Right lobe of liver (tissue), 6 donors: ENCODE measurements around the gene ATOH1. TPM values are rescaled to one million over a fixed set of nuclear protein-coding genes. Genes with fewer than 3 reads are reported as not detected.
A peak's percentile ranks its signal among the peaks of the same experiment; 100 is the strongest.

ENCODE experiments used
- ATAC-seq, 4 donors: fragments of 200-7000 bp; cut with Tn5 transposase; one replicate each; pipeline ENCODE4 v1.9.1; 2020; ENCODE audit warnings: mild to moderate bottlenecking in 4 of 4, moderate library complexity in 4 of 4
- DNase-seq, 3 donors: peaks; one replicate each; pipeline ENCODE4 v3.0.0-alpha.2; 2020
- H3K27ac ChIP-seq, 3 donors: fragments of 200-600 bp; one replicate each; pipeline ENCODE4 v1.8.0; 2022
- H3K27me3 ChIP-seq, 2 donors: fragments of 200-600 bp; one replicate each; pipeline ENCODE4 v1.8.0; 2022
- H3K36me3 ChIP-seq, 4 donors: fragments of 200-600 bp; sonication (generic) in 1 of 4; one replicate each; pipeline versions ENCODE4 v1.5.1 to v1.8.0; 2017 to 2022; ENCODE audit warnings: control low read depth in 1 of 4
- H3K4me1 ChIP-seq, 4 donors: fragments of 200-600 bp; sonication (generic) in 1 of 4; one replicate each; pipeline versions ENCODE4 v1.5.1 to v1.8.0; 2017 to 2022; ENCODE audit warnings: control low read depth in 1 of 4
- H3K4me3 ChIP-seq, 3 donors: fragments of 200-600 bp; one replicate each; pipeline ENCODE4 v1.8.0; 2022
- H3K9me3 ChIP-seq, 4 donors: fragments of 200-600 bp; sonication (generic) in 1 of 4; one replicate each; pipeline versions ENCODE4 v1.5.1 to v1.8.0; 2017 to 2022; ENCODE audit warnings: control low read depth in 1 of 4
- CTCF ChIP-seq, 4 donors: fragments of 200-600 bp in 3 of 4; fragments of 450-650 bp in 1 of 4; IDR thresholded peaks; one replicate each; pipeline versions ENCODE4 v1.5.1 to v1.8.0; 2016 to 2022; ENCODE audit warnings: antibody characterized with exemption in 4 of 4, mild to moderate bottlenecking in 2 of 4
- POLR2A ChIP-seq: fragments of 450-650 bp; IDR thresholded peaks from one replicate; pipeline ENCODE4 v1.6.1; 2017; ENCODE audit warnings: antibody characterized with exemption, mild to moderate bottlenecking
- WGBS: methylation state at CpG from one replicate; pipeline ENCODE4 v1.1.6; 2018; ENCODE audit warnings: low coverage, low lambda C conversion rate; ENCODE audit not compliant: insufficient coverage; ENCODE audit errors: missing lambda C conversion rate; 5-methylcytosine and 5-hydroxymethylcytosine counted together
- intact Hi-C, 2 donors: fragments of 100-400 bp; cut with DNase I; formaldehyde crosslinking; loops; one replicate each; pipeline versions ENCODE4 v1.11.2 to v1.14.1; 2022
- total RNA-seq, 6 experiments: library from RNA; depleted of rRNA in 2 of 6; stranded (reverse); fragments of >200 nt in 2 of 6; fragmentation: NEBNext Ultra II Directional in 3 of 6; extraction: Animal tissue kit (Norgen Biotek cat#: 25700) in 3 of 6; gene quantifications; one replicate each; pipeline versions ENCODE4 v1.1.0 to v1.2.4, GENCODE V29; 2016 to 2023
- donor health status: DM: no; HTN: yes; CAD: no.
- donor health status: DM: no; HTN: no; CAD: no.
- donor health status: DM: no; HTN: no; CAD: no.
- donor health status: DM: no; HTN: yes; CAD: no.
- donor health status: DM: no; HTN: yes; CAD: no.

The ATOH1 gene
- total RNA-seq, 6 experiments from 2014 or later: not detected

DNA sequence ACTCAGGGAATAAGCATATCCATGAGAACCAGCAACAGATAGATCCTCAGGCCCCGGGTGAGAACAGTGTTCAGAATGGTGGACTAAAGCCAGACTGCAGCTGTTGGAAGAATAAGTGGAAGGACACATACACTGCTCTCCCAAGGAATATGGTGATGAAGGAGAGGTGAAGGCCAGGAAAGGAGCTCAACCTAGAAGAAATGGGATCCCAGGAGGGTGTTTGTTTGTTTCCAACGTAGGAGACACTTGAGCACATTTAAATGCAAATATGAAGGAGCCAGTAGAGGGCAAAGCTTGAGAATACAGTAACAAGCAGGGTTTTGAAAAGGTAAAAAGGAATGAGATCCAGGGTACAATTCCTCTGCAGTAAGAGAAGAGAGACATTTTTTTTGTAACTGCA is 42.4 kb upstream of the ATOH1 start:
- TF ChIP-seq CTCF (IDR thresholded peaks at IDR 0.05) (no peak), POLR2A (no peak)
- DNase-seq (no peak), ATAC-seq (no peak)
- Histone ChIP-seq H3K4me3 (no peak overlapping the region), H3K27me3 (no peaks in the 10 kb centered on the region), H3K9me3 (no peaks in the 10 kb centered on the region), H3K4me1 (no peaks in the 10 kb centered on the region), H3K36me3 (no peaks in the 10 kb centered on the region), H3K27ac (no peak overlapping the region)
- 44% methylated on average over 2 of the region's 2 CpGs for WGBS
- intact Hi-C loops: no loop called here

DNA sequence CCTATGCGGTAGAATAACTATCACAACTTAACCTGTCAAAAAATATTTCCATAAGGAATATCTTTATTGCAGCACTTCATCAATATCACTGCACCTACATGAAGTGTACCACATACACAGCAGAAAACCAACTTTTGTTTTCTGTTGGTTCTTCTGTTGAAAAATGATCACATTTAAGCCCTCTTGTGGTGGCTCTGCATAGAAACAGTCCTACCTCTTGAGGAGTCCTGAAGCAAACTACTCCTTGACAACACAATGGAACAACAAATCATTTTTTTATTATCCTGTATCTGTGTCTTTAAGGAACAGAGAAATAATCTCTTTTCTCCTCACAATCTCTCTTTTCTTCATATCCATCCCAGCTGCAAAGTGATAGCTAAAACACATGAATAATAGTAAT is 39.8 kb upstream of the ATOH1 start:
- no peak overlapping the region for H3K27ac ChIP-seq
- TF ChIP-seq POLR2A (no peak), CTCF (IDR thresholded peaks at IDR 0.05) (peak in 3 of 4 donors; percentile 16 to 31 (median 30))
- H3K36me3 ChIP-seq: no peaks in the 10 kb centered on the region
- no peak overlapping the region for H3K4me3 ChIP-seq
- intact Hi-C loops: no loop called here
- H3K4me1 ChIP-seq: no peaks in the 10 kb centered on the region
- no peaks in the 10 kb centered on the region for H3K27me3 ChIP-seq
- no peak for ATAC-seq
- DNase-seq: no peak
- no peaks in the 10 kb centered on the region for H3K9me3 ChIP-seq
- 82% methylated on average over 1 of the region's 1 CpG for WGBS

DNA sequence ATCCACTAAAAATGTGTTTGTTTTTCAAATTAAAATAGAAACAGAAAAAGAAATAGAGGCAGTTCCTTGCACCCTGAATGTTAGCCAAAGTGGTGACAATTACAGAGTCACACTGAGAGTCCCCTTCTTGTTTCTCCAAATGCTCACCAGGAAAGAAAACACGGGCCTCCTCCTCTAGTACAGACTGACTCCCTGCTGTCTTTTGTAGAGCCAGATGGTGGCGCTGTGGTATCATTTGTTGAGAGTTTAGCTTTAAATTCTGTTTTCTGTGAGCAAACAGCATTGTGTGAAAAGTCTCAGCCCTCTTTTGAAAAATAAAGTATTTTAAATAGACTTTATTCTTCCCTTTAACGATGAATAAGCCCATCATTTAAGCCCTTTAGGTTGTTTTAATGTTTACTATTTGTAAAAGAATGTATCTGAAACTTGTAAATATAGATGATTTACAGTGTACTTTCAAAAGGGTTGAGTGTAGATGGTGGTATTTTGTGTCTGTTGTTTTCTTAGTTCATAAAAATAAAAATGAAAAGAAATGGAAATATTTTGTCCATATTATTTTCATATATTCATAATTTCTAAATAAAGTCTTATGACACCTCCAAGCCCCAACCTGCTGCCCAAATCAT is 36.9 kb upstream of the ATOH1 start:
- Histone ChIP-seq H3K27ac (no peak overlapping the region), H3K4me1 (no peaks in the 10 kb centered on the region), H3K36me3 (no peaks in the 10 kb centered on the region), H3K9me3 (no peaks in the 10 kb centered on the region), H3K4me3 (no peak overlapping the region), H3K27me3 (no peaks in the 10 kb centered on the region)
- peak in 2 of 3 donors; percentile 32 to 46 for DNase-seq
- WGBS: 0% methylated on average over 3 of the region's 3 CpGs
- no peak for TF ChIP-seq POLR2A
- peak; percentile 63 to 81 (median 77) for TF ChIP-seq CTCF (IDR thresholded peaks at IDR 0.05)
- peak; percentile 74 to 88 (median 83) for ATAC-seq
- intact Hi-C loops: loop anchor here in 1 of 2 donors (10.0 kb wide), 1 partner anchor 333 kb away; no protein-coding TSS in a partner anchor

- Histone ChIP-seq H3K4me1 (no peaks in the 10 kb centered on the region), H3K4me3 (no peak overlapping the region), H3K27ac (no peak overlapping the region), H3K9me3 (no peaks in the 10 kb centered on the region), H3K36me3 (no peaks in the 10 kb centered on the region), H3K27me3 (peaks cover 0 to 3% of the 10 kb centered on the region in 2 donors)
- DNase-seq (no peak), ATAC-seq (no peak)
- intact Hi-C loops: no loop called here
- TF ChIP-seq CTCF (IDR thresholded peaks at IDR 0.05) (no peak), POLR2A (no peak)
- 55% methylated on average over 4 of the region's 4 CpGs for WGBS
These were observed 26.5 kb upstream of the ATOH1 start for GRCh38 chr4:93802045-93802444.
